Endometrial microvascular endothelial cells (primary cell): ENCODE results near the gene RNASE13. TPM values are rescaled to one million over a fixed set of nuclear protein-coding genes. Genes with fewer than 3 reads are reported as not detected.

Experiments
- in situ Hi-C: cut with HindIII; loops from 2 replicates; pipeline ENCODE4 v1.10.0; 2017; ENCODE audit warnings: low sequenced_read_pairs, low pct_unique_long_range_greater_than_20kb; ENCODE audit errors: inconsistent ontology term
- total RNA-seq: library from RNA; depleted of rRNA; stranded (reverse); fragments of >200 nt; gene quantifications from one replicate; pipeline ENCODE4 v1.2.3, GENCODE V29; 2015; ENCODE audit errors: inconsistent ontology term

Gene RNASE13
- total RNA-seq, 1 donor from 2014 or later = not detected

- in situ Hi-C loops = no loop called here
Measured at GRCh38 chr14:21068521-21069387, 34.1 kb upstream of the RNASE13 start.

- in situ Hi-C loops = no loop called here
Measured at GRCh38 chr14:21066882-21067502, 32.4 kb upstream of the RNASE13 start.

- in situ Hi-C loops = no loop called here
Measured at GRCh38 chr14:21063479-21063878, 28.9 kb upstream of the RNASE13 start.

- in situ Hi-C loops = no loop called here
Measured at GRCh38 chr14:21061347-21061668, 26.7 kb upstream of the RNASE13 start.

GRCh38 chr14:21060614-21061346 lies 26.2 kb upstream of the RNASE13 start:
- in situ Hi-C loops = no loop called here

GRCh38 chr14:21059842-21060613 lies 25.4 kb upstream of the RNASE13 start:
- in situ Hi-C loops = no loop called here

GRCh38 chr14:21058903-21059302 lies 24.3 kb upstream of the RNASE13 start:
- in situ Hi-C loops = no loop called here

- in situ Hi-C loops = no loop called here
Measured at GRCh38 chr14:21057803-21058675, 23.4 kb upstream of the RNASE13 start, which contains the start of gene RNASE8. Gene RNASE8 (plus strand): TSS chr14:21057822. CDS start chr14:21057893, 71 bp downstream.

GRCh38 chr14:21056520-21057163 lies 22.0 kb upstream of the RNASE13 start:
- in situ Hi-C loops = no loop called here

- in situ Hi-C loops = no loop called here
Measured at GRCh38 chr14:21055432-21056117, 21.0 kb upstream of the RNASE13 start.

- in situ Hi-C loops = no loop called here
Measured at GRCh38 chr14:21054768-21055145, 20.1 kb upstream of the RNASE13 start.

- in situ Hi-C loops = no loop called here
Measured at GRCh38 chr14:21054123-21054767, 19.6 kb upstream of the RNASE13 start.

- in situ Hi-C loops = no loop called here
Measured at GRCh38 chr14:21053184-21054122, 18.8 kb upstream of the RNASE13 start.

- in situ Hi-C loops = no loop called here
Measured at GRCh38 chr14:21050597-21050996, 16.0 kb upstream of the RNASE13 start.

- in situ Hi-C loops = no loop called here
Measured at GRCh38 chr14:21049271-21049673, 14.7 kb upstream of the RNASE13 start.

GRCh38 chr14:21048638-21049037 lies 14.0 kb upstream of the RNASE13 start:
- in situ Hi-C loops = no loop called here
